Fibroblast of mammary gland (primary cell): Measurements from ENCODE around the gene ELMO2.

Source experiments
- DNase-seq: peaks from one replicate; pipeline ENCODE4 v3.0.0-alpha.2; 2010; ENCODE audit warnings: low read depth
- H3K4me3 ChIP-seq: 2 replicates; pipeline ENCODE4 v1.5.1; 2011; ENCODE audit warnings: low read depth, mild to moderate bottlenecking, low read length, moderate library complexity; ENCODE audit not compliant: control insufficient read depth
- CTCF ChIP-seq: conservative IDR thresholded peaks from 2 replicates; pipeline ENCODE4 v1.5.1; 2011; ENCODE audit warnings: low read depth, low read length, inconsistent platforms; ENCODE audit not compliant: control insufficient read depth, insufficient read depth

The ELMO2 gene

GRCh38 chr20:46361381-46361780 is 45.0 kb downstream of the ELMO2 start:
- DNase-seq = no peak
- H3K4me3 ChIP-seq = no peak overlapping the region
- TF ChIP-seq CTCF = no peak

DNA sequence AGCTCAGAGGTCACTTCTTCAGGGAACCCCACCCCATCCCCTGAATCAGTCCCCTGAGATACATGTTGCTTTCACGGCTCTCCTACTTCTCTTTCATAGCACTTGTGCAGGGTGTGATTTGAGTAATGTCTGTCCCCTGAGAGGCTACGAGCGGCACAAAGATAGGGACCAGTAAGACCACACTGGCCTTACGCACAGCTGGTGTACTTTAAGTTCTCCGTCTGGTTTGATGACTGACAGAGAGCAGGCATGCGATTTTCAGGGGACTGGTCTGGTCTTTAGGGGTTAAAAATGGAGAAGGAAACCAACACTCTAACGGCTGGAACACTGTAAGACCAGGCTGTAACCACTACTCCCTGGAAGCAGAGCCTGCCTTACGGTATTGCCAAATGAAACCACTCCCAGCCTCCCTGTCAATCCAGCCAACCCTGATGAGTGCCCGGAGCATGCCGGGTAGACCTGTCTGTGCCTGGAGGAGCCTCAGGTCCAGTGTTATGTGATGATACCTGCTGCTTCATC is 47.1 kb downstream of the ELMO2 start:
- DNase-seq = no peak
- H3K4me3 ChIP-seq = no peak overlapping the region
- no peak for TF ChIP-seq CTCF

GRCh38 chr20:46358346-46359058 is 47.9 kb downstream of the ELMO2 start:
- no peak for TF ChIP-seq CTCF
- H3K4me3 ChIP-seq = no peak overlapping the region
- DNase-seq = no peak

DNA sequence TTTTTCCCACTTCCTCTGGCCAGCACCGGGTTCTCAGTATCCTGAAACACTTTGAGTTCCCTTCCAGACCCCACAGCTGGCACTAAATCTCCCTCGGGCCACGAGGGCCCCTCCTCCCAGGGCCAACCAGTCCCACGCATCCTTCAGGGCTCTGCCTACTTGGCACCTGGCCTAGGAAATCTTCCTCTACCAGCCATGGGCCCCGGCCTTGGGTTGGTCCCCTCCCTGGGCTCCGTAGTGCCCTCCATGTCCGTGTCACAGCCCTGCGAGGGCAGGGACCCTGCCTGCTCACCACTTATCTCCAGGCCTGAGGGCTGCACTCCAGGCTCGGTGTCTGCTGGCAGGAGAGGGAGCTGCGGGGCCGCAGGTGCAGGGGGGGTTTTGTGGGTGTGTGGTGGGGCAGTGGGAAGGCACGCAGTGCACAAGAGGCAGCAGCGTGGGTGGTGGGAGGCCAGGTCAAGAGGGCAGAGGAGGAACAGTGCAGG is 49.3 kb downstream of the ELMO2 start:
- TF ChIP-seq CTCF = no peak
- H3K4me3 ChIP-seq = no peak overlapping the region
- no peak for DNase-seq

DNA sequence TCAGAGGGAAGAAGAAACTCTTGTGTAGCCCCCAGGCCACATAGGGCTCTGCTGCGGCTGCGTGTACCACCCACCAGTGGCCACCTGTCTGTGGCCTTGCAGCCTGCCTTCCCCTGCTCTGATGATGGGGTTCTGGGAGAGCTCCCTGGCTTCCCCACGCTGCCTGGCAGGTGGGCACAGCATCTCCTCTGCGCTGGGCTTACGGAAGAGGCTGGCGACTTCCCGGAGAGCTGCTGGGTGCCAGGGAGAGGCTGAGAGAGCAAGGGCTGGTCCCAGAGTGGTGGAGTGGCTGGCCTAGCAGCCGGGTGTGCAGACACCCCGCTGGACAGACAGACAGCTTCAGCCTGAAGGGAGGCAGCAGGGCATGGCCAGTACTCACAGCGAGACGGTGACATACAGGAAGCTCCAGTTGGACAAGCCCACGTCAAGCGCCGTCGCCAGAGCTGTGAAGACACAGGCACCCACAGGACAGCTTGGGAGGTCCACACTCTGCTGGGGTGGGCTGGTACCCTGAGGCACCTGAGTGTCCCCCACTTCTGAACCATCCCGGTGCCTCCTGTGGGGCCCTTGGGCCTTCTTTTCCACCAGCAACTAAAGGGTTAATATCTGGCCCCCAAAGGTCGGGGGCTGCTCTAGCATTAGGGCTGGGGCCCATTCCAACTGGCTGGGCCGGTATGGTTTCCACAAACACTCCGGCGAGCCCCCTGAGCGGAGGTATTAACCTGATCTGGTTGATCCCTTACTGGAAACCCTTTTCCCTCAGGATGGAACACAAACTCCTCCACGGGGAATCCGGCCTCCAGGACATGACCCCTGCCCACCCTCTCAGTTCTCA is 50.0 kb downstream of the ELMO2 start:
- H3K4me3 ChIP-seq = no peak overlapping the region

DNA sequence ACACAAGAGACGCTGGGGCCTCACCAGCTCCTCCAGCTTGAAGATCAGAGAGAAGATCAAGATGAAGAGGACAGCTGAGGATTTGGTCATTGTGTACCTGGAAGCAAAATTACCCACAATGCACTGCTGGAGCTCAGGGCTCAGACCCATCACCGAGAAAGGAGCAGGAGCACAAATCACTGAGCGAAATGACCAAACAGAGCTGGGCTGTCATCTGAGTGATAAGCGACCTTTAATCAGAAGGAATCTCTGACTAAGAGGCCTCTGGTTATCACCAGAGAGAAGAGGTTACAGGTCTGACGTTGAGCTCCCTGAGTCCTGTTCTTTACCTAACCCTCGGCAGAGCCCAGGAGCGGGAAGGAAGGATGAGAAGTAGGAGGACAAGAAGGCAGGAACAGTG is 50.6 kb downstream of the ELMO2 start:
- DNase-seq = no peak
- H3K4me3 ChIP-seq = no peak overlapping the region
- no peak for TF ChIP-seq CTCF

More for the DNA sequence above, 50.0 kb downstream of the ELMO2 start:
- no peak for DNase-seq
- TF ChIP-seq CTCF = no peak
